ENCODE measurements around the gene CFAP70.

DNA sequence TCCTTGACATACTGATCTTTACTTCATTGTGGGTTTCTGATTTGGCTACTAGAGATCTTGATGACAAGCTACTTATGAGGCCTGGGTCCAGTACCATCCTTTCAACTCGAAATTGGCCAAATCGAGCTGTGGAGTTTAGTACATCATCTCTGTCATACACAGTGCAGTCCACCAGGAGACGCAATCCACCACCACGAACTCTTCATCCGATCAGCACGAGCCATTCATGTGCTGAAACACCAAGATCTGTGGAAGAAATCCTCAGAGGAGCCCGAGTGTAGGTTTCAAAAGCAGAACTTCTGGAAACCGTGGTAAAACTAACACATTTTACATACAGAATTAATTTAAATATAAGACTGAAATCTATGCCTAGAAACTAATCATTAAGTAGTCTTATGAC is 125.8 kb downstream of the CFAP70 start:
- TF ChIP-seq, protein P1, sequence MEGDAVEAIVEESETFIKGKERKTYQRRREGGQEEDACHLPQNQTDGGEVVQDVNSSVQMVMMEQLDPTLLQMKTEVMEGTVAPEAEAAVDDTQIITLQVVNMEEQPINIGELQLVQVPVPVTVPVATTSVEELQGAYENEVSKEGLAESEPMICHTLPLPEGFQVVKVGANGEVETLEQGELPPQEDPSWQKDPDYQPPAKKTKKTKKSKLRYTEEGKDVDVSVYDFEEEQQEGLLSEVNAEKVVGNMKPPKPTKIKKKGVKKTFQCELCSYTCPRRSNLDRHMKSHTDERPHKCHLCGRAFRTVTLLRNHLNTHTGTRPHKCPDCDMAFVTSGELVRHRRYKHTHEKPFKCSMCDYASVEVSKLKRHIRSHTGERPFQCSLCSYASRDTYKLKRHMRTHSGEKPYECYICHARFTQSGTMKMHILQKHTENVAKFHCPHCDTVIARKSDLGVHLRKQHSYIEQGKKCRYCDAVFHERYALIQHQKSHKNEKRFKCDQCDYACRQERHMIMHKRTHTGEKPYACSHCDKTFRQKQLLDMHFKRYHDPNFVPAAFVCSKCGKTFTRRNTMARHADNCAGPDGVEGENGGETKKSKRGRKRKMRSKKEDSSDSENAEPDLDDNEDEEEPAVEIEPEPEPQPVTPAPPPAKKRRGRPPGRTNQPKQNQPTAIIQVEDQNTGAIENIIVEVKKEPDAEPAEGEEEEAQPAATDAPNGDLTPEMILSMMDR (IDR thresholded peaks at IDR 0.05; ENCODE audit: control extremely low read depth in 1 of 3, insufficient read depth in 1 of 3, low read depth in 1 of 3, low read length in 3 of 3) = peak; percentile 27 to 53 (median 48)
- TF ChIP-seq POLR2AphosphoS5 (IDR thresholded peaks at IDR 0.05; ENCODE audit: low read depth, low read length) (no peak), SIN3A (conservative IDR thresholded peaks at IDR 0.05 in 1 of 2, IDR thresholded peaks at IDR 0.05 in 1 of 2; ENCODE audit: low read depth in 1 of 2, low read length in 2 of 2) (no peak), SP2 (IDR thresholded peaks at IDR 0.05; ENCODE audit: low read length) (no peak), FOSL1 (IDR thresholded peaks at IDR 0.05; ENCODE audit: insufficient read depth, low read depth, low read length) (no peak)
